ENCODE measurements around the gene KCNJ3.

GRCh38 chr2:154710078-154710477 is 11.6 kb downstream of the KCNJ3 start:
- no peak for TF ChIP-seq CTCF (IDR thresholded peaks at IDR 0.05)
- no peak for TF ChIP-seq SIN3A (IDR thresholded peaks at IDR 0.05; ENCODE audit: borderline replicate concordance, insufficient read depth, low read depth, low read length)
- TF ChIP-seq REST (IDR thresholded peaks at IDR 0.05; ENCODE audit: insufficient read depth in 1 of 2, low read depth in 2 of 2, low read length in 1 of 2): no peak
- no peak for TF ChIP-seq POLR2AphosphoS5 (IDR thresholded peaks at IDR 0.05; ENCODE audit: low read depth, low read length)
- TF ChIP-seq TCF7L2 (IDR thresholded peaks at IDR 0.05; ENCODE audit: low read depth, low read length): no peak
